T-helper 1 cell treated with Interleukin-12 subunit alpha and Interleukin-12 subunit beta and Interleukin-4 antibody, amounts not matched to agents 30 ng/mL and 1 ng/mL, for 36 hours (primary cell): ENCODE measurements around the gene CALML3. TPM values are rescaled to one million over a fixed set of nuclear protein-coding genes. Genes with fewer than 3 reads are reported as not detected.

Experiments used
- intact Hi-C: fragments of 100-400 bp; cut with micrococcal nuclease; formaldehyde crosslinking; loops from one replicate; pipeline ENCODE4 v1.15.1; 2024
- total RNA-seq: library from RNA; stranded (reverse); gene quantifications from 2 replicates; pipeline ENCODE4 v1.2.3, GENCODE V29; 2022

The CALML3 gene
- total RNA-seq, 1 donor from 2014 or later = not detected

DNA sequence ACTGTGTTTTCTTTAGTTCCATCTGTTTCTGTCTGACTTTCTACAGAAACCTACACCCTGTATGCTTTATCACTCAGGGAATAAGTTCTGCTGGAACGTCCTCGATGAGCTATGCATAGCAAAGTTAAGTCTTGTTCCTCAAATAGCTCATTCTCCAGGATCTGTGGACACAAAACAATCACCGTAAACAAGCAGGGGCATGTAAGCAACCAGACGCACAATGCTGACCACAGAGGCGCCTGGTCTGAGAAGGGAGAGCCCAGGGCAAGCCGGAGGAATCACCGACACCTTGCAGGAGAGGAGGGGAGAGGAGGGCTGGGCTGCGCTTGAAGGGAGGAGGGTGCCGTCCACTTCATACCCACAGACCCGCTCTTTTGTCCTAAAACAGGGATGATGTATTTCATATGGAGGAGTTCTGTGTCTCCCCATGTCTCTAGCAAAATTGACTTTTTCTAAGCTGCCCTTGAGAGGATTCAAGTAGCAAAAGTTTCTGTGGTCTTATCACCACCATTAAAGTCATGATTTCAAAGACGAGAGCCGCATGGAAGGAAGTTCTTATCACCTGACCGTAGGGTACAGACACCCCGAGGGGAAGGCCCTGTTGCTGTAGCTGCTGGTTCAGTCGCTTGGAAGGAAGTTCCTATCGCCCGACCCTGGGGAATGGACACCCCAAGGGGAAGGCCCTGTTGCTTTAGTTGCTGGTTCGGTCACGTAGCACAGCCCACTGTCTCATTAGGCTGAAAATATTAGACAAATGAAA lies 14.3 kb downstream of the CALML3 start:
- intact Hi-C loops = no loop called here

DNA sequence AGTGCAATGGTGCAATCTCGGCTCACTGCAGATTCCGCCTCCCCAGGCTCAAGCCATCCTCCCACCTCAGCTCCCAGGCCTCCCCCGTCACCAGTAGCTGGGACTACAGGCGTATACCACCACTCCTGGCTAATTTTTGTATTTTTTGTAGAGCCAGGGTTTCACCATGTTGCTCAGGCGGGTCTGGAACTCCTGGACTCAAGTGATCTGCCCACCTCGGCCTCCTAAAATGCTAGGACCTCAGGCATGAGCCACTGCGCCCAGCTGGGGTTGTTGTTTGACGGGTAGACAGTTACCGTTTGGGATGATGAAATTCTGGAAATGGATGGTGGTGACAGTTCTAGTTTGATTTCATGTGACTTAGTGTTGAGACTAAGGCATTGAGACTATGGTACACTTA lies 15.3 kb downstream of the CALML3 start:
- intact Hi-C loops = no loop called here

DNA sequence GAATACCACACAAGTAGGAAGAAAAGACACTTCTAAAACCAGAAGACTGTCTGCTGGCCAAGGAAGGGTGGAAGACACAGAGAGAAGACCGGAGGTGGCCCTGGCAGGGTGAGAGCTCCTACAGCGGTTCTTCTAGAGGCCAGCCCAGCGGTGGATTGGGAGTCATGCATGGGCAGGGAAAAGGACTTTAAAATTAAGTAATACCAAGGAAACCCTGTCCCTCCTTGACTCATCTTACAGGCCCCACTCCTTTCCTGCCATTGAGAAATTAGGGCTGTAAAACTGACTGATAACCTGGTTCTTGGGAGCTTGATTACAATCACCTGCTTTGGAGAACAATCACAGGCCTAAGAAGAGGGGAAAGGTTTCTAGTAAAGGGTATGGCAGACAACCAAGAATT lies 16.1 kb downstream of the CALML3 start:
- intact Hi-C loops = no loop called here

DNA sequence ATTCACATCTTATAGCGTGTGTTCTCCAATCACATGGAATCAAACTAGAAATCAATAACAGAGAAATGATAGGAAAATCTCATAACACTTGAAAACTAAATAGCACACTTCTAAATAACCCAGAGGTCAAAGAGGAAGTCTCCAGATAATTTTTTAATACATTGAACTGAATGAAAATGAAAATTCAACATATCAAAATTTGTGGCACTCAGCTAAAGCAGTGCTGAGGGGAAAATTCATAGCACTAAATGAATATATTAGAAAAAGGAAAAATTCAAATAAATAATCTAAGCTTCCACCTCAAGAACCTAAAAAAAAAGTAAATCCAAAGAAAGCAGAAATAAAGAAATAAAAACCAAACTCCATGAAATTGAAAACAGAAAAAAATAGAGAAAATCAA lies 17.3 kb downstream of the CALML3 start:
- intact Hi-C loops = no loop called here

DNA sequence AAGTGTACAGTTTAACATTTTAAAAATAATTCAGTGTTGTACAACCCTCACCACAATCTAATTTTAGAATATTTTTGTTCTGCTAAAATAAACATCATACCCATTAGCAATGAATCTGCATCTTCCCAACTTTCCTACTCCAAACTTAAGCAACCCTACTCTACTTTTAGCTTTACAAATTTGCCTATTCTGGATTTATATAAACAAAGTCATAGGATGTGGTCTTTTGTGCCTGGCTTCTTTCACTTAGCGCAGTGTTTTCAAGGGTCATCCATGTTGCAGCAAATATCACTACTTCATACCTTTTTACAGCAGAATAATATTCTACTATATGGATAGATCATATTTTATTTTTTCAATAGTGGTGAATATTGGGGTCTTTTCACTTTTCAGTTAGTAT lies 18.9 kb downstream of the CALML3 start:
- intact Hi-C loops = no loop called here

DNA sequence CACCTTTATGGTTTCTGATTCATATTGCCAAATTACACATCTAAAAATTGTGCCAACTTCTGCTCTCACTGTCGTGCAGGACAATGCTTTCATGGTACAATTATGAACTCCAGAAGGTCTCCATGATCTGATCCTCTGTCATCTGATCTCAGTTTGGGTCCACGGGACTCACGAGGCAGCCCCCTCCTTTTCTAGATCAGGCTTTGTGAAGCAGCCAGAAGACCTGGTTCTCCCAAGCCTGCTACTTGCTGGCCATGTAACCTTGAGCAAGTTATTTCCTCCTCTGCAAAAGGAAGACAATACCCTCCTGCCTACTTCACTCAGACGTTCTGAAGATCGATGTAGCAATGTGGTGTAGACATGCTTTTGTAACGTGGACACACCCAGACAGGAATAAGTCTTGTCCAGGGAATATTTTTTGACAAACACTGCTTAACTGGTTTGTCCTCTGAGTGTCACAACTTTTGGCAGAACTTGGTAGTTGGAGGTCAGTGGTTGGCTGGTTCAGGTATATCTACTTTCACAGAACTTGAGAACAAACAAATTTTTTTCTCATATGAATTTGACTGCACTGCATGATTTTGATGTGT lies 19.6 kb downstream of the CALML3 start:
- intact Hi-C loops = no loop called here

DNA sequence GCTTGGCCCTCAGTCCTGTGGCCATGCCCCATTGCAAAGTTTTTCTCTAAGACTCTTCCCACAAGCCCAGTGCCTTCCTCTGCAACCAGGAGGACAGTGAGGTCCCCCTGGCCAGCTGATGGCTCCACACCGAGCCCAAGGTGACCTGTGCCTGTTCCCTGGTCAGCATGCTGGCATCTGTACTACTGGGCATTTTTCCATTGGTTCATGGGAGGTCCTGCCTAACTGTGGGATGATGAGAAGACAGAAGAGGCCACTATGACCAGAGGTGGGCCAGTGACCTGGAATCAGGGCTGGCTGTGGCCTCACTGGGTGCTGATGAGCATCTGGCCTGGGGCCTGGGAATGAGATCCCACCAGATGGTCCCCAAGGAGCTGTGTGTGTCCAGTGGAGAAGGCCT lies 20.2 kb downstream of the CALML3 start:
- intact Hi-C loops = loop anchor here (5.0 kb wide), 1 partner anchor 77 kb away; no protein-coding TSS in a partner anchor

DNA sequence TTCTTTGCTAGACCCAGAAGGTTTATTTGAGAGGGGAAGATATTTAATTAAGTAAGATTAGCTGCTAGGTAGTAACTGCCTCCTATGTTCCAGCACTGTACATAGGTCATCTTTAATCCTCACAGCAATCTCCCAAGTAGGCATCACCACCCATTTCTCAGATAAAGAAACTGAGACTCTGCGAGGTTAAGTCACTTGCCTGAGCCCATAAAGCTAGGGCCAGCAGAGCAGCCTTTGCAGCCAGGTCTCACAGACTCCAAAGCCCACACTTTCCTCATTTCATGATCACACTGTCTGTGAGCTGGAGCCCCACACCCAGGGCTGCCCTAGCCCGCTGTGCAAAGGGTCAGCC lies 20.6 kb downstream of the CALML3 start:
- intact Hi-C loops = loop anchor here (5.0 kb wide), 1 partner anchor 77 kb away; no protein-coding TSS in a partner anchor

DNA sequence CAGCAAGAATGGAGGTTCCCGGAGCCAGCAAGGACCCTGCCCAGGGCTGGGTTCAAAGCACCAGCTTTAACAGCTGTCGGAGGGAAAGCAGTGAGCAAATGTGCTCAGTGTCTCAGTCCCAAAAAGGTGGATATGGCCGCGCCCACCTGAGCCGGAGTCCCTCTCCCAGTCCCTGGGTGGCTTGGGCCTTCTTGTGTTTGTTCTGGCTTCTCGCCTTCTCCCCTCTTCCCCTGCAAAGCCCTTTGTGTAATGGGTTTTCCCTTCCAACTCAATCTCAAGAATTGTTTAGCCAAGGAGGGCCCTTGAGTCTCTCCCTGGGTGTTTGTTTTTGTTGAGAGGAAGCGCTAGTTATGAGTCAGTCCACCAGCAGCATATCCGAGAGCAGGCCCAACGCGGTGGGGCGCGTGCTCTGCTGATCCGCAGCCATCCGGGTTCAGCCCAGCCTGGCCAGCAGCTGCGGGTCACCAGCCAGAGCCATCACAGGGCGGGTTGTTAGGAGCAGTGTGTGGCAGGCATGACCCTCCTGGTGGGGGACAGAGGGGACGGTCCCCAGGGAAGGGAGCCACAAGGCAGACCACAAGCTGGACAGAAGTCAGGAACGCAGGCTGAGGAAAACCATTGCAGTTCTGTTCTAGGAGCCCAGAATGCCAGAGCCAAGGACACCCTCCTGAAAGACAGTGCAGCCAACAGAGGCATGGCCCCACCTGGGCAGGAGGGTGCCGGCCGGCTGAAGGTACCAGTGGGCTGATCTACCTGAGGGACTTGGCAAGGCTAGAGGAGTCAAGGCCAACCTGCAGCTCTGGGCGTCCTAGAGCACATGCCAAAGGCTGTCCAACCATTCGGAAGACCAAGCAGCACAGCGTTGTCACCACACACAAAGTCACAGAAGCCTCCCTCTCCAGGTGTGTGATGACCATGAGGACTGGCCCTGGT lies 21.3 kb downstream of the CALML3 start:
- intact Hi-C loops = loop anchor here (5.0 kb wide), 1 partner anchor 76 kb away; no protein-coding TSS in a partner anchor

DNA sequence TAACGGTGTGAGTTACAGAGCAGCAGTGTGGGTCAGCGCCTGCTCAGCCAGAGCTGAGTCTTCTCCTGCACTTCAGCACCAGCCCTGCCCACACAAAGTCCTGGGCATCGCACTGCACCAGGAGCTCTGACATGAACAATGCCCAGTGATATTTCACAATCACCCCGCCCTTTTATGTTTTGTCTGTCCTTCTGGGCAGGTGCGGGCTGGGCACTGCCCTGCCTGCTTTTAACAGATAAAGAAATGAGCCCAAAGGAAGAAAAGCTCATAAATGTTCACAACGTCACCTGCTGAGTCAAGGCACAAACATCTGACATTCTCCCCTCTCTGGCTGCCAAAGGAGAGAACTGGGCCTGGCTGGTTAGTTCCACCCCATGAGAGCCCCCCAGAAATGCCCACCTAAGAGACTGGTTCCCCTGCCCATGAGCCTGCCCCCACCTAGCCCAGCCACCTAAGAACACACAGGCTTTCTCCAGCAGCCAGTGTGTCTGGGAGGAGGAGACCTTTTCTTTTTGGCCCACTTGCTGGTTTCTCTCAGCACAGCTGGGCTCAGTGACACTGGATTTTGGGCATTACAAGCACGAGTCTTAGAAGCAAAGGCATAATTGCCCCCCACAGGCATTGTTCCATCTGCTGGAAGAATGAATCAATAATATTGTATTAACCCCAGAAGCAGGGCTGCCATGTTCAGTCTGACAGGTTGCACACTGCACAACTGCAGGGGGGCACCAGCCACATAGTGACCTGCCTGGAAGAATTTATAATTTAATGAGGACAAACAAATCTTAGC lies 22.3 kb downstream of the CALML3 start:
- intact Hi-C loops = loop anchor here (5.0 kb wide), 1 partner anchor 75 kb away; no protein-coding TSS in a partner anchor

DNA sequence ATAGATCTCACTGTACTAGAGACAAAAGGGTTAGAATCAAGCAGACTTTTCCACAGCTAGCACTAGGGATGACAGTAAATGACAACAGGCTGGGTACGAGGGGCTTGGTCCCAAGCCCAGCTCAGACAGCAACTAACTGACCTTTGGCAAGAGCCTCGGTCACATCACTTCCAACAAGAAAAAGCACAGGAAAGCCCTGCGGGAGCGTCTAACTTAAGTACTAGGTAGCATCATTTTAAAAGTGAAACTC lies 22.8 kb downstream of the CALML3 start:
- intact Hi-C loops = loop anchor here (5.0 kb wide), 1 partner anchor 75 kb away; no protein-coding TSS in a partner anchor

DNA sequence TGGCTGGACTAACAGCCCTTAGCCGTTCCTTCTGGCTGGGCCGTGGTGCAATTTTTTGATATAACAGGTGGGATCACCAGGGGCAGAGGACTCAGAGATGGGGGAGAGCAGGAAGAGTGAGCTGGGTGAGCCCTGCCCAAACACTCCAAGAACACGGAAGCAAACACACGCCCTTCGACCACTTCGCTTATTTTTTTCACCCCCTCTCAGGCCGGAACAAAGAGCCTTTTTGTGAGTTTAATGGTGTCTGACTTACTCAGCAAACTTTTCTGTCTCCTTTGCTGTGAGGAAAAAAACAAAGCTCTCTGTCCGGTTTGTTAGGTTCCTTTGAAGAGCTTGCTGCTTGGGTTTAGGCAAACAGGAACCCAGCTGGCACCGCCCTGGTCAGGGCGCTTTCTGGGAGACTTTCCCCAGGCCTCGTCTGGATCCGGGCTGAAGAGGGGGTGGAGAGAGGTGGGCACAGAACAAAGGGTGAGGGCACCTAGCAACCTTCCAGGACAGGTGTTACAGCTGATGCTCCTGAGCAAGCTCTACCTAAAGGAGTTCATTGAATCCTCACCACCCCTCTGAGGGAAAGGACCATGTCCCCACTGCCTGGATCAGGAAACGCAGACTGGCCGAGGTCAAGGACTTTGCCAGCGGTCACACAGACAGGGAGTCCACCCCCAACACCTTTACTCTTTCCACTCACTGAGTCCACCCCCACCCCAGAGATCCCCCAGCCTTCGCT lies 23.3 kb downstream of the CALML3 start:
- intact Hi-C loops = loop anchor here (5.0 kb wide), 1 partner anchor 74 kb away; no protein-coding TSS in a partner anchor

DNA sequence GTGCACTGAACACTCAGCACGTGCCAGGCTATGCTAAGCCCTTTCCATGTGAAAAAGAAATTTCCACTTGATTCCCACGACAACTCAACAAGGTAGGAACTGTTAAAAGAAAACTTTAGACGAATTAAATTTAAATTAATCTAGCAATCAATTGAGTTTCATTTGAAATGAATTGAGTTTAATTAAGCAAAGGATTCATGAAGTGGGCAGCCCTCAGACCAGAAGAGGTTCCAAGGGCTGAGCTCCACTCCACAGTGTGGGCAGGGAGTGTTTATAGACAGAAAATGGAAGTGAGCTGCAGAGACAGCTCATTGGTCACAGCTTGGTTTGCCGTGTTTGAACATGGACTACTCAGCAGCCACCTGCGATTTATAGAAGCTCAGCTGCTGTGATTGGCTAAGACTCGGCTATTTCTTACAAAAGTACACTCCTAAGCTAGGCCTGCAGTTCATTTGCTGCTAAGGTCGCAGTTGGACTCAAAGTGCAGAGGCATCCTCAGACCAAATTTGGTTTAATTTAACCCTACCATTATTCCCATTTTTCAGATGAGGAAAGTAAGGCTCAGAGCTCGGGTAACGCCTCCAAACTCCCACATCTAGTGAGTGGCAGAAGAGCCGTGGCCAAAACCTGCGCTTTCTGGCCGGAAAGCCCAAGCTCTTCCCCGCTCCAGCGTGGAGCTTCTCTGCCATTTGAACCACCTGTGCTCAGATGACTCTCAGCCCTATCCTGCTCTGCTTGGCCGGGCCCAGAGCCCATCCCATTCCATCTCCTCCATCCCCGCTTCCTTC lies 24.9 kb downstream of the CALML3 start:
- intact Hi-C loops = loop anchor here (1.0 to 5.0 kb wide), 3 partner anchors 15 to 102 kb away; no protein-coding TSS in a partner anchor

DNA sequence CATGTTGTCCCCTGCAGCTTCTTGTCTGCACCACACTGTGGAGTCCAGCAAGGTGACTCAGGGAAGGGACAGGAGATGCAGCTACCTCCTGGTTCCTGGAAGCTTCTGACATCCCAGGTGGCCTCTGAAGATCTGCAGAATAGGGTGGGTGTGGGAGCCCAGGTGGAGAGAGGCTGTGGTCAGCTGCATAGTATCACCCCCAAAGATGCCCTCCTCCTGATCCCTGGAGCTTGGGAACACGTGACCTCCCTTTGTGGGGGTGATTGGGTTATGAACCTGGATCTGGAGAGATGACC lies 25.4 kb downstream of the CALML3 start:
- intact Hi-C loops = no loop called here

DNA sequence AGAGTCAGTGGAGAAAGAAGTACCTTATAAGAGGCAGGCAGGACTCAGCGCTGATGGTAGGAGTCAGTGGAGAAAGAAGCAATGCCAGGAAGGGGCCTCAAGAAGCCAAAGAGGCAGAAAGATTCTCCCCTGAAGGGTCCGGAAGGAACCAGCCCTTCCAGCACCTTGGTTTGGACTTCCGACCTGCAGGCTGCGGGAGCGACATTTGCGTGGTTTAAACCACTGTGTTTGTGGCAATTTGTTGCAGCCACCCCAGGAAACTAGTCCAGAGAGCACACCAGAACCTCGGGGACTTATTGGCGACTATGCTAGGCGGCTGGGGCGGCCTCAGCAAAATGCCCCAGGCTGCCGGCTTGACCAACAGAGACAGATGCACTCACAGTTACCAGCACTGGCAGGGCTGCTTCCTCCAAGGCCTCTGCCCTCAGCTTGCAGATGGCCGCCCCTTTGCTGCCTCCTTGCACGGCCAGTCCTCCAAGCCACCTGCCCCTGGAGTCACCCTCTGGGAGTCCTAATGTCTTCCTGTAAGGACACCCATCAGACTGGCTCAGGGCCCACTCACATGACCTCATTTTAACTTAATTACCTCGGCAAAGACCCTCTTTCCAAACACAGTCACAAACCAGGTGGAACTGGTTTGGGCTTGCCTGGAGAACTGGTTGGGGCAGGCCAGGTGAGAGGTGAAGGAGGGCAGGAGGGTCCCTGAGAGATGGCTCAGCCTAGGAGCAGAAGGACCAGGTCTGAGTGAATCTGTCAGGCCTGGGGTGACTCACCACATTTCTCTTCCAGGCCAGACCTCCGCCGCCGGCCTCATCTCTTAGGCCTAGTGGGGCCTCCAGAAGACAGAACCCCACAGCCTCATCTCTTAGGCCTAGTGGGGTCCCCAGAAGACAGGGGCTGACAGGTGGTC lies 26.1 kb downstream of the CALML3 start:
- intact Hi-C loops = no loop called here

DNA sequence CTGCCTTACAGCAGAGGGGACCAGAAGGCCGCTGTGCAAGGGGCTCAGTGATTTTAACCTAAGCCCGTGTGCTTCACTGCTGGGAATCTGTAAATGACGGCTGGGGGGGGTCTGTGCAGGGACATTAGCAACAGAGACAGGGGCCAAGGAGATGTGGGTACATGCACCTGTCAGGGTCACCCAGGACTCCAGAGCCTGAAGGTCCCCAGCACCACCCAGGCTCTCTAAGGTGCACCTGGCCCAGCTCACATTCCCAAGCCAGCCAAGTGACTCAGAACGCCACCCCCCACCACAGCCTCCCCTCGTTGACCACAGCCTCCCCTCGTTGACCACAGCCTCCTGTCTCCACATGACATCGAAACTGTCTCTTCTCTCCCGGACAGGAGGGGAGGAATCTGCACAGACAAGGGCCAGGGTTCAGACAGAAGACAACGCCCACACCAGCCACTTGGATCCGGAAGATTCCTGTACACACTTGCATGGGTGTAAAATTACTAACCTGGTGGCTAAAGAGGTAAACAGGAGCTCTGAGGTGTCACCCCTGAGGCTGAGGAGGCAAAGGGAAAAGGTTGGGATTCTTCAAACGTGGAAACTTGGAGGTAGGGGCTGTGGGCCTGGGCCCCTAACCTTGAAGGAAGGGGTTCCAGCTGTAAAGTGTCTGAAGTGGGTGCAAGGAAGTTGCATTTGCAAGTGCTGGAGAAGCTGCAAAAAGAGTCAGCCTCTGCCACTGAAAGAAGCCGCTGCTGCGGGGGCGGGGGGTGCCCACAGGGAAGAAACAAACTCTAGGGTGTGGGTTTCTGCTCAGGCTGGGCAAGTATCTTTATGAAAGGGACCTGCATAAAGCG lies 27.0 kb downstream of the CALML3 start:
- intact Hi-C loops = no loop called here

DNA sequence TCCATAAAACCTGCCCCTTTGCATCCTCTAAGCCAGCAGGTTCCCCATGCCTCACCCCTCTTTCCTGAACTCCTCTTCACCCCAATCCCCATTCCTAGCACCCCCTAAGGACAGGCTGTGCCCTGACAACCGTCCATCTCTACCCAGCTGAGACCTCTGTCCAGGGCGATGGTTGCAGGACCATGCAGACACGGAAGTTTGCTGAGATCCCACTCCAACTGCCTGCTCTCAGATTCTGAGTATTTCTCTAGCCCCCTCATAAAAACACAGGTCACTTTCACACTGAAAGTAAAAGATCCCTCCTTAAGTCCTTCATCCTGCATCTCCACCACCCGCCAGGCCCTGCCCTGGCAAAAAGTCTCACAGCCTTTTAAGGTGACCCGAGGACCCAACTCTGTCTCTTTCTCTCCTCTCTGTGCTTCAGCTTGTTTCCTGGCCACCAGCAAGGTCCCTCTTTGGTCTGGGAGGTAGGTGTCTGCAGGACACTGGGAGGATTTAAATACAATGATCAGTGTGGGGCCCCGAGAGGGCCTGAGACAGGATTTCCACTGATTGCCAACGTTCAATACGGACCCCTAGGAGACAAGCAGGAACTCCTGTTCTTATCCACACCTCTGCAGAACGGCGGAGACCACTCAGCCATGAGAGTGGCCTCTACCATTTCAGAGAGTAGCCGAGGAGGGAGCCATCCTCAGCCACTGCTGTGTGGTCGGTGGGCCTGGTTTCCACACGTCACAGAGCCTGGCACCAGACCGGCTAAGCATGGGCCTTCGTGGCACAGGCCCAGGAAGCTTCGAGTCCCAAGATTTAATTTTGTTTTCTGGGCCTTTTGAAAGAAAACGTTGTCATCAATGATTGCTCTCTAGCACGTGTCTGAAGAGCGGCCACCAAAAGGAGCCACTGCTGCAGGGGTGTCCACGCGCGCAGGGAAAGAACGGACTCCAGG lies 27.9 kb downstream of the CALML3 start:
- intact Hi-C loops = no loop called here
